Activated CD8-positive, alpha-beta memory T cell treated with anti-CD3 and anti-CD28 coated beads, Interleukin-2, amount 50 U/mL, for 4 hours (primary cell): ENCODE data around the gene VARS2.

Experiments used
- DNase-seq: peaks from one replicate; pipeline ENCODE4 v3.0.0-alpha.2; 2020

The VARS2 gene

GRCh38 chr6:30931969-30932645 is 18.1 kb downstream of the VARS2 start, which contains the start of gene SFTA2:
Gene SFTA2 (minus strand): TSS chr6:30932170. CDS start chr6:30932096, 74 bp downstream.
- no peak for DNase-seq

GRCh38 chr6:30932665-30933365 is 18.8 kb downstream of the VARS2 start:
- DNase-seq: no peak

GRCh38 chr6:30935018-30935417 is 21.0 kb downstream of the VARS2 start:
- no peak for DNase-seq

- no peak for DNase-seq
These were observed 23.2 kb downstream of the VARS2 start for GRCh38 chr6:30937265-30937664.

GRCh38 chr6:30938730-30939129 is 24.7 kb downstream of the VARS2 start:
- no peak for DNase-seq

- no peak for DNase-seq
These were observed 25.4 kb downstream of the VARS2 start for GRCh38 chr6:30939473-30939872.

GRCh38 chr6:30940361-30940986 is 26.4 kb downstream of the VARS2 start, which contains the start of gene MUCL3:
Gene MUCL3 (plus strand): TSS chr6:30940973. CDS start chr6:30941000, 27 bp downstream.
- DNase-seq: no peak

GRCh38 chr6:30942338-30943060 is 28.5 kb downstream of the VARS2 start:
- no peak for DNase-seq

GRCh38 chr6:30944051-30944450 is 30.0 kb downstream of the VARS2 start:
- DNase-seq: no peak

GRCh38 chr6:30945281-30945680 is 31.2 kb downstream of the VARS2 start:
- no peak for DNase-seq

GRCh38 chr6:30947231-30947630 is 33.2 kb downstream of the VARS2 start:
- no peak for DNase-seq

GRCh38 chr6:30948811-30949210 is 34.8 kb downstream of the VARS2 start:
- DNase-seq: no peak

- no peak for DNase-seq
These were observed 38.0 kb downstream of the VARS2 start for GRCh38 chr6:30951907-30952469.

GRCh38 chr6:30954631-30955366 is 40.8 kb downstream of the VARS2 start:
- no peak for DNase-seq

GRCh38 chr6:30955367-30956042 is 41.5 kb downstream of the VARS2 start:
- DNase-seq: peak; percentile 69

GRCh38 chr6:30957716-30958115 is 43.7 kb downstream of the VARS2 start:
- DNase-seq: no peak

GRCh38 chr6:30960907-30961673 is 47.1 kb downstream of the VARS2 start:
- no peak for DNase-seq

GRCh38 chr6:30962716-30963115 is 48.7 kb downstream of the VARS2 start:
- no peak for DNase-seq

- DNase-seq: no peak
These were observed 49.6 kb downstream of the VARS2 start for GRCh38 chr6:30963641-30964040.

- no peak for DNase-seq
These were observed 50.0 kb downstream of the VARS2 start for GRCh38 chr6:30964075-30964474.

- DNase-seq: no peak
These were observed 51.1 kb downstream of the VARS2 start for GRCh38 chr6:30965140-30965601.
